Limb (tissue), 2 donors: ENCODE data around the gene PRPF38A.

Experiments used
- DNase-seq, 2 donors: peaks; one replicate each; pipeline ENCODE4 v3.0.0-alpha.2; 2016; ENCODE audit errors: extremely low spot score in 2 of 2

Gene PRPF38A

DNA sequence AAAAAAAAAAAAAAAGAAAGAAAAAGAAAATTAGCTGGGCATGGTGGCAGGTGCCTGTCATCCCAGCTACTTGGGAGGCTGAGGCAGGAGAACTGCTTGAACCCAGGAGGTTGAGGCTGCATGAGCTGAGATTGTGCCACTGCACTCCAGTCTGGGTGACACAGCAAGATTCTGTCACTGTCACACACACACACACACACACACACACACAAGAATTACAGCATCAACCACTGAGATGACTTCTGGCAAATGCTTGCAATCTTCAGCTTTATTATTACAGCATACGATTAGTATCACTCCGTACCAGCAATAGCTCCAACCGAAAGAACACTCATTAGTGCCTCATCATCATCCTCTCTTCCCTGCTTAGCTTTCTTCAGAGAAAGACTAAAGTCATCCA is 4.8 kb upstream of the PRPF38A start:
- no peak for DNase-seq

GRCh38 chr1:52400131-52400530 is 4.3 kb upstream of the PRPF38A start:
- DNase-seq, result no peak

- DNase-seq, result no peak
Observed at GRCh38 chr1:52402860-52403240, 1.6 kb upstream of the PRPF38A start.

- peak; percentile 8 to 25 for DNase-seq
Observed at GRCh38 chr1:52403566-52404115, 761 bp upstream of the PRPF38A start.

DNA sequence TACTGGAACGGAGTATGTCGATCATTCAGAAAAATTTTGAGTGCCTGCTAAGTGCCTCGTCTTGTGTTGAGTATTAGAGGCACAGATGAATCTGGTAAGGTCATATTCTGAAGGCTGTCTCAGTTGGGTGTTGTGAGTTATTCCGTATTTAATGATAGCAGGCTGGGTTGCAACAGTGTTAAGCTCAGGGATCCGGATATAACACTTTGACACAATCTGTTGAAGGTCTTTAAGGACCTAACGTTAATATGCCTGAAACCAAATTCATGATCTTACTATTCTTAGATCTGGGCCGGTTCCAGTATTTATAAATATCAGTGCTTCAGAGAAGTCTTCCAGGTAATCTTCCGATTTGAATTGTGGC is 555 bp downstream of the PRPF38A start:
- DNase-seq, result no peak

GRCh38 chr1:52413410-52413989 is 9.1 kb downstream of the PRPF38A start:
- no peak for DNase-seq

GRCh38 chr1:52414942-52415341 is 10.5 kb downstream of the PRPF38A start:
- DNase-seq, result no peak

DNA sequence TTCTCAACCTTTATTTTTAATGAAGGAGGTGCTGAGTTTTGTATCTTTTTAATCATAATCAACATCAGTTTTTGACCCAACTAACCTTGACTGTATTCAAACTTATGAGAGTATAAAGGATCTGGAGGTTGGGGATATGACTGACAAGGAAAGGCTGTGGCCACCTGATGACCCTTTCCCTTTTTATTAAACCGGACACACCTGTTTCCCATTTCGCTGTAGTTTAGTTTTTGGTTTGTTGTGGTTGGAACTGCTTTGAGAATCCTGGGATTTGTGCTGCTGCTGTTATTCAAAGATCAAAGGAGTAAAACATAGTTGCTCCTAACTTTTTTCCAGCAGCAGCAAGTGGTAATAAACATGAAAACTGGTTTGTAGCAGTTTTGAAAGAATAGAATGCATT is 12.4 kb downstream of the PRPF38A start:
- no peak for DNase-seq

- DNase-seq, result no peak
Observed at GRCh38 chr1:52420713-52421112, 16.3 kb downstream of the PRPF38A start.

DNA sequence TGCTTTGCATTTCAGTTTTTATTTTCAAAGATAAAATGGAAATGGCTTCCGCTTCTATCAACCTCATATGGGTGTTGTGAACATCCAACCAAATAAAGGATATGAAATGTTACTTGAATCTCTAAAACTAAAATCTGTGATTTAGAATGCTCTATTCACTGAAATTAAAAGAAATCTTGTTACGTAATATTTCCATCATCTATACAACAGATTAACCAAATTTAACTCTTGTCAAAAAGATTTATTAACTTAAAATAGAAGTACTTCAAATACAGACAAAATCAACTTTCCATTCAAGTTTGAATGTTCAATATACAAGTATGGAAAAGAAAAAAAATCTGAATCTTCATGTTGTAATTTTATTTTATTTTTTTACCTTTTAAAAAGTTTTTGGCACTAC is 18.7 kb downstream of the PRPF38A start:
- DNase-seq, result no peak

- no peak for DNase-seq
Observed at GRCh38 chr1:52423771-52424170, 19.4 kb downstream of the PRPF38A start.

GRCh38 chr1:52424231-52424636 is 19.8 kb downstream of the PRPF38A start:
- no peak for DNase-seq

- DNase-seq, result no peak
Observed at GRCh38 chr1:52424813-52425212, 20.4 kb downstream of the PRPF38A start.

GRCh38 chr1:52426371-52426770 is 22.0 kb downstream of the PRPF38A start:
- no peak for DNase-seq

GRCh38 chr1:52427152-52427551 is 22.8 kb downstream of the PRPF38A start:
- DNase-seq, result no peak

DNA sequence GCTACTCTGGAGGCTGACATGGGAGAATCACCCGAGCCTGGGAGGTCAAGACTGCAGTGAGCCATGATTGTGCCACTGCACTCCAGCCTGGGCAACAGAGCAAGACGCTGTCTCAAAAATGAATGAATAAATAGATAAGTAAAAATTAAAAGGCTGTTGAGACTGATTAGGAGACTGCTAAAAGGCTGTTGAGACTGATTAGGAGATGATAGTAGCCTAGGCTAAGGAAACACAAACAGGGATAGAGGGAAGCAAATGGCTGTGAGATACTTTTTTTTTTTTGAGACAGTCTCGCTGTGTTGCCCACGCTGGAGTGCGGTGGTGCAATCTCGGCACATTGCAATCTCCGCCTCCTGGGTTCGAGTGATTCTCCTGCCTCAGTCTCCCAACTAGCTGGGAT is 28.4 kb downstream of the PRPF38A start:
- DNase-seq, result no peak

- DNase-seq, result no peak
Observed at GRCh38 chr1:52435211-52435610, 30.8 kb downstream of the PRPF38A start.

DNA sequence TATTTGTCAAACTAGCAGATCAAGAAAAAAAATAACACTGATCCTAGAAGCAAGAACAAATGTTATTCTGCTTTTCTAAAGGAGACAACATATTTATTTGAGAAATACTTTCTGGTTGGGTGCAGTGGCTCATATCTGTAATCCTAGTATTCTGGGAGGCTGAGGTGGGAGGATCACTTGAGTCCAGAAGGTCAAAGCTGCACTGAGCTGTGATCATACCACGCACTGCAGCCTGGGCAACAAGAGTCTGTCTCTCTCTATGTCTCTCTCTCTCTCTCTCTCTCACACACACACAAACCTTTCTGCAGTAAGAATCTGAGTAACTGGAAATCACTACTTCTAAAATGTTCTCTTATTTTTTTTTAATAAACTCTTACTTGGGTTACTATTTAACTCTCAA is 31.2 kb downstream of the PRPF38A start:
- no peak for DNase-seq

DNA sequence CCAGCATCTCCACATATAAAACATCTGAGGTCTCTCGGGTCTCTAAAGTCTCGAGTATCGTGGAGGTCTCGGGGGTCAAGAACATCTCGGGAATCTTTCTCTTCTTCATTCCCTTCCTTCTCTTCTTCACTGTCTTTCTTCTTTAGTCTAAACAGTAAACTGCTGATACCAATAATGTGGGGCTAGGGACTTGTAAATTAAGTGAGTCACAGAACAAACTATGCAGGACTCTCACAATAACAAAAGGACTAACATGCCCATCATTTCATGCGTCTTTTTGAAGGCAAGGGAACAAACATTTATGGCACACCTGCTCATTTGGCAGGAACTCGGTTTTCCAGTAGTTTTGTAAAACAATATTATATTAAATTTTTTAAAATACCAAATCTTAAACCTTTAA is 32.4 kb downstream of the PRPF38A start:
- no peak for DNase-seq

DNA sequence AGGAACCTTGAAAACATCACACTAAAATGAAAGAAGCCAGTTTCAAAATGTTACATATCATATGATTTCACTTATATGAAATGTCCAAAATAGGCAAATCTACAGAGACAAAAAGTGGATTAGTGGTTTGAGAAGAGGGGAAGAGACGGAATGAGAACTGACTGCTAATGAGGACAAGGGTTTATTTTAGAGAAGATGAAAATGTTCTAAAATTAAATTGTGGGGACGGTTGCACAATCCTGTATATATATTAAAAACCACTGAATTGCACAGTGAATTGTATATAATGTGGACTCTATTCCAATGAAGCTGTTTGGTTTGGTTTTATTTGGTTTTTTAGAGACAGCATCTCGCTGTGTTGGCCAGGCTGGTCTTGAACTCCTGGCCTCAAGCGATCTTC is 35.6 kb downstream of the PRPF38A start:
- DNase-seq, result no peak

DNA sequence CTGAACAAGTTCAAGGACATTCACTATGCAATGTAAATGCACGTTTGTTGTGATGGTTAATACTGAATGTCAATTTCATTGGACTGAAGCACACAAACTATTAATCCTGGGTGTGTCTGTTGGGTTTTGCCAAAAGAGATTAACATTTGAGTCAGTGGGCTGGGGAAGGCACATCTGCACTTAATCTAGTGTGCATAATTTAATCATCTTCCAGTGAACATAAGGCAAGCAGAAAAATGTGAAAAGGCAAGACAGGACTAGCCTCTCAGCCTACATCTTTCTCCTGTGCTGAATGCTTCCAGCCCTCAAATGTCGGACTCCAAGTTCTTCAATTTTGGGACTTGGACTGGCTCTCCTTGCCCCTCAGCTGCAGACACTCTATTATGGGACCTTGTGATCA is 40.1 kb downstream of the PRPF38A start:
- no peak for DNase-seq

DNA sequence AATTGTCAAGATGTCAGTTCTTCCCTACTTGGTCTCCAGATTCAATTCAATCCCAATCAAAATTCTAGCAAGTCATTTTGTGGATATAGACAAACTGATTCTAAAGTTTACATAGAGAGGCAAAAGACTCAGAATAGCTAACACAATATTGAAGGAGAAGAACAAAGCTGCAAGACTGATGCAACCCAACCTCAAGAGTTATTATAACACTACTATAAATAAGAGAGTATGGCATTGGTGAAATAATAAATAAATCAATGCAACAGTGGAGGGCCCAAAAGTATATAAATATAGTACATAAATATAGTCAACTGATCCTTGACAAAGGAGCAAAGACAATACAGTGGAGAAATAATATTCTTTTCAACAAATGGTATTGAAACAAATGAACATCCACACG is 49.7 kb downstream of the PRPF38A start:
- DNase-seq, result no peak

GRCh38 chr1:52454779-52455178 is 50.4 kb downstream of the PRPF38A start:
- no peak for DNase-seq

DNA sequence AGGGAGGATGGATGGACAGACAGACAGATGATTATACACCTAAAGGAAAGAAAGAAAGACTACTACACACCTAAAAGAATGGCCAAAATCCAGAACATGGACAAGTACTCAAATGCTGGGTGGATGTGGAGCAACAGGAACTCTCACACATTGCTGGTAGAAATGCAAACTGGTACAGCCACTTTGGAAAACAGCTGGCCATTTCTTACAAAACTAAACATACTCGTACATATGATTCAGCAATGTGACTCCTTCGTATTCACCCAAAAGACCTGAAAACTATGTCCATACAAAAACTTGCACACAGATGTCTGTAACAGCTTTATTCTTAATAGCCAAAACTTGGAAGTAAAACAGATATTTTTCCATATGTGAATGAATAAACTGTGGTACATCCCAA is 51.3 kb downstream of the PRPF38A start:
- no peak for DNase-seq
